A549 (cell line): Measurements from ENCODE around the gene ZFYVE28. TPM values are rescaled to one million over a fixed set of nuclear protein-coding genes. Genes with fewer than 3 reads are reported as not detected.

ENCODE experiments used
- ATAC-seq, 2 experiments: fragments of 200-7000 bp in 1 of 2; fragments of >200 bp in 1 of 2; cut with Nextera tagmentation in 1 of 2; cut with Tn5 transposase in 1 of 2; 3 replicates each; pipeline versions ENCODE4 v1.8.0 to v1.9.1; 2018 to 2020; ENCODE audit warnings: mild to moderate bottlenecking in 1 of 2, moderate library complexity in 1 of 2
- CTCF ChIA-PET: fragments of 300-600 bp; sonication (Branson Sonifier 250); formaldehyde crosslinking; extraction: SDS; loops from one replicate; lab custom pipeline; 2021; ENCODE audit warnings: antibody characterized with exemption, inconsistent platforms; lab: Yijun Ruan, JAX
- POLR2A ChIA-PET: fragments of 350-600 bp; formaldehyde crosslinking; extraction: SDS; loops from one replicate; lab custom pipeline; 2021; ENCODE audit warnings: antibody characterized with exemption, inconsistent platforms; lab: Yijun Ruan, JAX
- DNase-seq, 2 experiments: peaks; one replicate each; pipeline versions ENCODE4 v3.0.0 to v3.0.0-alpha.2; 2011 to 2016; ENCODE audit warnings: low read depth in 1 of 2, low spot score in 1 of 2
- FAIRE-seq: peaks from 2 replicates; lab custom pipeline; 2011; peaks lifted over from hg19 to GRCh38; lab: Jason Lieb, UNC
- H3K27ac ChIP-seq, 2 experiments: fragments of >200 bp; sonication (Bioruptor Twin); formaldehyde crosslinking; 3 replicates each; pipeline ENCODE4 v1.5.1; 2016 to 2017
- H3K4me1 ChIP-seq: fragments of >200 bp; sonication (Bioruptor Twin); formaldehyde crosslinking; 3 replicates; pipeline ENCODE4 v1.6.1; 2016
- H3K4me2 ChIP-seq: fragments of >200 bp; sonication (Bioruptor Twin); formaldehyde crosslinking; 3 replicates; pipeline ENCODE4 v1.6.1; 2016
- H3K4me3 ChIP-seq: fragments of >200 bp; sonication (Bioruptor Twin); formaldehyde crosslinking; 3 replicates; pipeline ENCODE4 v1.5.1; 2016
- H3K9me3 ChIP-seq: fragments of >200 bp; sonication (Bioruptor Twin); formaldehyde crosslinking; 3 replicates; pipeline ENCODE4 v1.6.1; 2016
- ATOH8 ChIP-seq: fragments of 250-450 bp; sonication (Bioruptor Pico); IDR thresholded peaks from 2 replicates; pipeline ENCODE4 v1.5.0; 2020; ENCODE audit warnings: low read depth, mild to moderate bottlenecking, moderate library complexity
- BCL3 ChIP-seq: fragments of >200 bp; sonication (Bioruptor Twin); formaldehyde crosslinking; IDR thresholded peaks from 3 replicates; pipeline ENCODE4 v1.6.1; 2016
- CBX2 ChIP-seq: fragments of 200-600 bp; sonication (generic); IDR thresholded peaks from 2 replicates; pipeline ENCODE4 v1.6.1; 2016; ENCODE audit warnings: low read depth, mild to moderate bottlenecking, borderline replicate concordance
- CBX8 ChIP-seq: fragments of 200-600 bp; sonication (generic); IDR thresholded peaks from 2 replicates; pipeline ENCODE4 v1.6.1; 2016
- CHD2 ChIP-seq: fragments of 150-350 bp; IDR thresholded peaks from 2 replicates; pipeline ENCODE4 v1.6.1; 2014; ENCODE audit warnings: low read length; ENCODE audit not compliant: partially characterized antibody
- CHD4 ChIP-seq: fragments of 200-600 bp; sonication (generic); IDR thresholded peaks from 2 replicates; pipeline ENCODE4 v1.6.1; 2016; ENCODE audit warnings: antibody characterized with exemption, mild to moderate bottlenecking, borderline replicate concordance
- EHF ChIP-seq: fragments of 250-450 bp; sonication (Bioruptor Pico); IDR thresholded peaks from 2 replicates; pipeline ENCODE4 v1.5.0; 2020; ENCODE audit warnings: mild to moderate bottlenecking
- EHMT2 ChIP-seq: fragments of 200-600 bp; sonication (generic); IDR thresholded peaks from 2 replicates; pipeline ENCODE4 v1.6.1; 2016; ENCODE audit warnings: antibody characterized with exemption, low read depth, mild to moderate bottlenecking, moderate library complexity
- EP300 ChIP-seq, 2 experiments: fragments of >200 bp; sonication (Bioruptor Twin); formaldehyde crosslinking; IDR thresholded peaks; 2 replicates in 1 of 2; 3 replicates in 1 of 2; pipeline ENCODE4 v1.6.1; 2016 to 2017
- ESRRA ChIP-seq: fragments of 150-350 bp; IDR thresholded peaks from 2 replicates; pipeline ENCODE4 v1.6.1; 2014; ENCODE audit warnings: mild to moderate bottlenecking, low read length, borderline replicate concordance
- FOSB ChIP-seq: fragments of 250-450 bp; sonication (Bioruptor Pico); IDR thresholded peaks from 2 replicates; pipeline ENCODE4 v1.5.0; 2020; ENCODE audit warnings: mild to moderate bottlenecking, moderate library complexity
- GATA3 ChIP-seq: IDR thresholded peaks from 2 replicates; pipeline ENCODE4 v1.6.1; 2012; ENCODE audit warnings: borderline replicate concordance
- HDAC2 ChIP-seq: fragments of 200-600 bp; sonication (generic); IDR thresholded peaks from 2 replicates; pipeline ENCODE4 v1.6.1; 2016
- HOXA7 ChIP-seq: fragments of 250-450 bp; sonication (Bioruptor Pico); IDR thresholded peaks from 2 replicates; pipeline ENCODE4 v1.5.0; 2020; ENCODE audit warnings: mild to moderate bottlenecking, moderate library complexity
- MAFK ChIP-seq: fragments of 450-650 bp; IDR thresholded peaks from 2 replicates; pipeline ENCODE4 v1.6.1; 2014; ENCODE audit not compliant: partially characterized antibody
- NR3C1 ChIP-seq: fragments of >200 bp; sonication (Bioruptor Twin); formaldehyde crosslinking; IDR thresholded peaks from 3 replicates; pipeline ENCODE4 v1.6.1; 2017
- PHF8 ChIP-seq: fragments of 200-600 bp; sonication (generic); IDR thresholded peaks from 2 replicates; pipeline ENCODE4 v1.6.1; 2016; ENCODE audit warnings: low read depth, mild to moderate bottlenecking, antibody characterized with exemption, moderate library complexity, borderline replicate concordance
- RAD21 ChIP-seq, 2 experiments: fragments of >200 bp in 1 of 2; sonication (Bioruptor Twin) in 1 of 2; formaldehyde crosslinking in 1 of 2; IDR thresholded peaks in 1 of 2; conservative IDR thresholded peaks in 1 of 2; 2 replicates in 1 of 2; 3 replicates in 1 of 2; pipeline ENCODE4 v1.6.1; 2012 to 2018; ENCODE audit warnings: inconsistent platforms in 1 of 2
- REST ChIP-seq: fragments of 200-600 bp; sonication (generic); IDR thresholded peaks from 2 replicates; pipeline ENCODE4 v1.6.1; 2016; ENCODE audit warnings: antibody characterized with exemption, mild to moderate bottlenecking, moderate library complexity
- SMC3 ChIP-seq: fragments of >200 bp; sonication (Bioruptor Twin); formaldehyde crosslinking; IDR thresholded peaks from 3 replicates; pipeline ENCODE4 v1.6.1; 2018; ENCODE audit warnings: inconsistent platforms
- TFCP2L1 ChIP-seq: fragments of 250-450 bp; sonication (Bioruptor Pico); IDR thresholded peaks from 2 replicates; pipeline ENCODE4 v1.5.0; 2021; ENCODE audit warnings: mild to moderate bottlenecking
- whole genome bisulfite sequencing: methylation state at CpG from one replicate; pipeline ENCODE4 v1.1.6; 2017; ENCODE audit errors: missing lambda C conversion rate; 5-methylcytosine and 5-hydroxymethylcytosine counted together
- polyA plus RNA-seq, 4 experiments: library from polyadenylated mRNA; depleted of rRNA in 3 of 4; stranded (reverse); fragments of >200 nt; fragmentation: RNase III in 1 of 4; extraction: RNeasy Plus Mini Kit Qiagen cat#74134 plus additional on column Dnase treatment in 1 of 4; gene quantifications; 2 replicates in 3 of 4; 3 replicates in 1 of 4; pipeline ENCODE4 v1.2.3, GENCODE V29; 2011 to 2017

The ZFYVE28 gene
- polyA plus RNA-seq, 2 of the 4 experiments (the other 2 are of a cell fraction) = 2.1 to 2.3 TPM

GRCh38 chr4:2451821-2452785 is 33.7 kb upstream of the ZFYVE28 start (continued):
- no peak for TF ChIP-seq ESRRA
- TF ChIP-seq NR3C1 = no peak

GRCh38 chr4:2451036-2451520 is 32.6 kb upstream of the ZFYVE28 start:
- 63% methylated on average over 4 of the region's 10 CpGs for WGBS
- ChIA-PET POLR2A (no interaction called here), CTCF (interaction anchor here (1.0 to 2.9 kb wide), 3 partner anchors 9 to 15 kb away, joined by 3 to 10 read pairs (median 5); no protein-coding TSS in a partner anchor)
- FAIRE-seq (no peak), DNase-seq (no peak), ATAC-seq (no peak)
- TF ChIP-seq PHF8 = no peak
- no peak for TF ChIP-seq CHD4
- no peak for TF ChIP-seq MAFK
- no peak for TF ChIP-seq TFCP2L1 (CRISPR knock-in tag)
- TF ChIP-seq FOSB (CRISPR knock-in tag) = no peak
- TF ChIP-seq HDAC2 = no peak
- no peak for TF ChIP-seq CBX8
- no peak overlapping the region for H3K4me3 ChIP-seq
- H3K4me2 ChIP-seq = no peak overlapping the region
- H3K9me3 ChIP-seq = no peaks in the 10 kb centered on the region
- no peaks in the 10 kb centered on the region for H3K4me1 ChIP-seq
- H3K27ac ChIP-seq = no peak overlapping the region

- TF ChIP-seq EHF (CRISPR knock-in tag) (no peak), REST (no peak), BCL3 (no peak), FOSB (CRISPR knock-in tag) (no peak), CHD2 (no peak), CHD4 (no peak), GATA3 (no peak), EHMT2 (no peak), HDAC2 (no peak), SMC3 (no peak), MAFK (no peak), ATOH8 (CRISPR knock-in tag) (no peak), HOXA7 (CRISPR knock-in tag) (no peak), CBX2 (no peak), CBX8 (no peak), RAD21 (conservative IDR thresholded peaks at IDR 0.05 in 1 of 2, IDR thresholded peaks at IDR 0.05 in 1 of 2) (no peak), EP300 (IDR thresholded peaks at IDR 0.05) (no peak)
- Histone ChIP-seq H3K4me3 (no peak overlapping the region), H3K4me1 (no peaks in the 10 kb centered on the region), H3K4me2 (no peak overlapping the region), H3K9me3 (no peaks in the 10 kb centered on the region), H3K27ac (no peak overlapping the region)
- no peak for DNase-seq
- no peak for FAIRE-seq
- WGBS = 30% methylated on average over 10 of the region's 16 CpGs
- no peak; a peak in 1 of 6 replicates for ATAC-seq
- ChIA-PET CTCF (interaction anchor here (1.6 to 2.9 kb wide), 2 partner anchors 10 to 14 kb away, joined by 5 to 10 read pairs; no protein-coding TSS in a partner anchor), POLR2A (no interaction called here)
Observed at GRCh38 chr4:2450394-2451035, 32.1 kb upstream of the ZFYVE28 start.
